Nephron progenitor cell (in vitro differentiated cells): ENCODE measurements around the gene ASIC2.

Experiments used
- DNase-seq: peaks from one replicate; pipeline ENCODE4 v3.0.0; 2021
- H3K27ac Mint-ChIP-seq: 2 replicates; pipeline ENCODE4 v1.8.0; 2021; ENCODE audit warnings: mild to moderate bottlenecking, moderate library complexity, mixed read lengths
- H3K27me3 Mint-ChIP-seq: 2 replicates; pipeline ENCODE4 v1.8.0; 2021; ENCODE audit warnings: mild to moderate bottlenecking, low read depth, mixed read lengths; ENCODE audit not compliant: poor library complexity
- H3K36me3 Mint-ChIP-seq: 2 replicates; pipeline ENCODE4 v1.8.0; 2021; ENCODE audit warnings: low read depth, mixed read lengths
- H3K4me1 Mint-ChIP-seq: 2 replicates; pipeline ENCODE4 v1.8.0; 2021; ENCODE audit warnings: mixed read lengths
- H3K4me3 Mint-ChIP-seq: 2 replicates; pipeline ENCODE4 v1.8.0; 2021; ENCODE audit warnings: mild to moderate bottlenecking, moderate library complexity, mixed read lengths
- H3K9me3 Mint-ChIP-seq: 2 replicates; pipeline ENCODE4 v1.8.0; 2021; ENCODE audit warnings: mild to moderate bottlenecking, moderate library complexity, mixed read lengths
- CTCF ChIP-seq: fragments of 200-600 bp; sonication (generic); IDR thresholded peaks from 2 replicates; pipeline ENCODE4 v1.5.0; 2021; ENCODE audit warnings: antibody characterized with exemption

Gene ASIC2

GRCh38 chr17:33017366-33017765, 275.7 kb downstream of the ASIC2 start:
- H3K36me3 Mint-ChIP-seq: no peaks in the 10 kb centered on the region

DNA sequence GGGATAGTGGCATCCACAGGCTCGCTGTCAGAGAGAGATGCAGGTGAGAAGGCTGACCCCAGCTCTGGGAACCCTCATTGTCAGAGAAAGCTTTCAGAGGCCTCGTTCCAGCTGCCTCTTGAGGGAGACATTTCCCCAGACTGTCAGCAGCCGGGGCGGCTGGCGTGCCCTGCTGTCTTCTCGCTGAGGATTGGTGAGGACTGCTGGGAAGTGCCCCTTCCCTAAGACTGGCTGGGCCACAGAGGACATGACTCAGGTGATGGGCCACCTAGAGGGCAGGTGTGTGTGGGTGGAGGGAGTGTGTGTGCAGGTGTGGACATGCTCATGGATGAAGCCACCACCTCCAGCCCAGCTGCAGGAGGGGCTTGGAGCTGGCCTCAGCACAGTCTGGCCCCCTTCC, 276.2 kb downstream of the ASIC2 start:
- Mint-ChIP-seq H3K4me3 (no peak overlapping the region), H3K36me3 (no peaks in the 10 kb centered on the region), H3K27ac (no peak overlapping the region), H3K4me1 (peaks cover 18% of the 10 kb centered on the region), H3K9me3 (no peaks in the 10 kb centered on the region), H3K27me3 (peaks cover 12% of the 10 kb centered on the region)
- no peak for DNase-seq
- TF ChIP-seq CTCF: no peak

More at GRCh38 chr17:33017366-33017765, 275.7 kb downstream of the ASIC2 start:
- Mint-ChIP-seq H3K27ac (no peak overlapping the region), H3K9me3 (no peaks in the 10 kb centered on the region), H3K4me3 (no peak overlapping the region), H3K27me3 (peaks cover 15% of the 10 kb centered on the region), H3K4me1 (peaks cover 17% of the 10 kb centered on the region)
- TF ChIP-seq CTCF: no peak
- no peak for DNase-seq

DNA sequence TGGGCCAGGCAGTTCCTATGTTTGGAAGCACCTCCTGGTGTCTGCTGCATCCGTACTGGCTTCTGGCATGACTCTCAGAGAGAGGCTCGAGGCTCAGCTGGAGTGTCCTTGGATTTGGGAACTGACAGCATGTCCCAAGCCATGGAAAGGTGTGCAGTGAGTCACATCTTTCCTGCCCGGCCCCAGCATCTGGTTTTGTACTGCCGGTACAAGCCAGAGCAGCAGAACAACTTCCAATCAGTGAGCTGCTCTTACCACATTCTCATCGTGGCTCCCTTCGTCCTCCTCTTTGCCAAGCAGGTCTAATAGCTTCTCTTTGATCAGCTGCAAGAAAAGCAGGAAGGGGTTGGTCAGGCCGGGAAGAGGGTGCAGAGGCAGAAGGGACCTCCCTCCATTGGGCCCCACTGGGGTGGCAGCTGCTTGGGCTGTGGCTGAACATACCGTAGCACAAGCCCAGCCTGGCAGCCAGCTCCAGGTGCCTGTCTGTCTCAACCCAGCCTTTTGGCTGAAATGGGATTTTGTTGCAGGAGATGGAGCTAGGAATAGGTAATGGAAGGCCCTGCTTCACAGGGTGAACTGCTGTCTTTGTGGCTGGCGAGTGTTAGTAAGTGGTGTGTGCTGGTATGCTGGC, 277.3 kb downstream of the ASIC2 start:
- no peaks in the 10 kb centered on the region for H3K9me3 Mint-ChIP-seq
- no peak overlapping the region for H3K27ac Mint-ChIP-seq
- peaks cover 12% of the 10 kb centered on the region for H3K27me3 Mint-ChIP-seq
- H3K36me3 Mint-ChIP-seq: no peaks in the 10 kb centered on the region
- no peak for DNase-seq
- peaks cover 18% of the 10 kb centered on the region for H3K4me1 Mint-ChIP-seq
- H3K4me3 Mint-ChIP-seq: no peak overlapping the region
- no peak for TF ChIP-seq CTCF

DNA sequence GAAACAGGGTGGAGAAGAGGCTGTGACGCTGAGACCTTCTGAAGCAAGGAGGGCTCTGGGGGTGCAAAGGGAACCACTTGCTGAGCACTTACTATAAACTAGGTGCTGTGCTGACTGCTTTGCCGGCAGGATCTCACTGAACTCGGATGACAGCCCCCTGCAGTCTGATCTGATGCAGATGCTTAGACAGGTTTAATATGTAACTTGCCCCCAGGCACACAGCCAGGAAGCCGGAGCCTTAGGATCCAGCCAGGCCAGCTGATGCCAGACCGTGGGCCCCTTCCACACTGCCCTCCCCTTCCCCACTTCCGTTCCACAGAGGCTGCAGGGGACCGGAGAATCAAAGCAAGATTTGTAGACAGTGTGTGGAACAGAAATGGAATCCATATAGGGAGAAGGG, 278.3 kb downstream of the ASIC2 start:
- DNase-seq: no peak
- Mint-ChIP-seq H3K27ac (no peak overlapping the region), H3K27me3 (peaks cover 9% of the 10 kb centered on the region), H3K36me3 (no peaks in the 10 kb centered on the region), H3K4me1 (peaks cover 18% of the 10 kb centered on the region), H3K4me3 (no peak overlapping the region), H3K9me3 (no peaks in the 10 kb centered on the region)
- TF ChIP-seq CTCF: no peak

DNA sequence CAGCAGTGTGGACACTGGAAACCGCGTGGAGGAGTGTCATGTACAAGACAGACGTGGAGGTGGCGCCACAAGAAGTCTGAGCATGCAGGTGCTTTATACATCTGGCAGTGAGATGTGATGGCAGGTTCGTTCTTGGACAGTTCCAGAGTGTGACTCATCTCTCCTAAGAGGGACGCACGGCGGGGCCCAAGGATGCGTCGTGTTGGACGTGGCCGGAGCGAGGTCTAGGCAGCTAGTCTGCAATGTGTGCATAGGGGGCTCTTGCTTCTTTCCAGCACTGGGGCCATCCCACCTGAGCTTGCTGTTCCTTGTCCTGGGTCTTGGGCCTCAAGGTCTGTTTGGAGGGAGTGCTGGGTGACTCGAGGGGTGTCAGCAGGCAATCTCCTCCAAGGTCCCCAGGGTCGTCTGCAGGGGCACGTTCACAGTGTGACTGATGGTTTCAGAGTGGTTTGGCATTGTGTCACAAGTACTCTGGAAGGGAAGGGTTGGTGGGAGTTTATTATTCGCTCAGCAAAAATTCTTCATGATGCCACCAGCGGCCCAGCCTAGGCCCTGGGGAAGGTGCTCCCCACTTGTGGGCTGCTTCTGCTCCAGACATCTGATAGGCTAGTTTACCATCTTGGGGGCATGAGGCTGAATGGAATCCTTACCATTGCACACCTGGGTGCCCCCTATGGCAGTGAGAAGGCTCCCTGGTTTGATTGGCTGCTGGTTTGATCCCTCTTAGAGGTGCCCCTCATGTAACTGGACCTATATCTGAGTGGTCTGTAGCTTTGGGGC, 279.3 kb downstream of the ASIC2 start:
- Mint-ChIP-seq H3K27me3 (peaks cover 8% of the 10 kb centered on the region), H3K9me3 (no peaks in the 10 kb centered on the region), H3K36me3 (no peaks in the 10 kb centered on the region), H3K27ac (no peak overlapping the region), H3K4me1 (peaks cover 18% of the 10 kb centered on the region), H3K4me3 (no peak overlapping the region)
- DNase-seq: no peak
- TF ChIP-seq CTCF: no peak
